ENCODE measurements around the gene GNAZ.

The GNAZ gene

GRCh38 chr22:23069502-23070357 is 589 bp upstream of the GNAZ start:
- Histone ChIP-seq H3K4me3 (ENCODE audit: low read length) (peak overlapping the region; percentile 76), H3K9me3 (ENCODE audit: low read length) (no peaks in the 10 kb centered on the region), H2AFZ (ENCODE audit: low read depth, low read length) (peak overlapping the region; percentile 93), H3K27me3 (ENCODE audit: insufficient read depth, low read length) (peaks cover 13% of the 10 kb centered on the region), H3K4me1 (ENCODE audit: insufficient read depth, low read length) (peaks cover 17% of the 10 kb centered on the region), H3K36me3 (ENCODE audit: insufficient read depth, low read length) (peaks cover 5% of the 10 kb centered on the region)

DNA sequence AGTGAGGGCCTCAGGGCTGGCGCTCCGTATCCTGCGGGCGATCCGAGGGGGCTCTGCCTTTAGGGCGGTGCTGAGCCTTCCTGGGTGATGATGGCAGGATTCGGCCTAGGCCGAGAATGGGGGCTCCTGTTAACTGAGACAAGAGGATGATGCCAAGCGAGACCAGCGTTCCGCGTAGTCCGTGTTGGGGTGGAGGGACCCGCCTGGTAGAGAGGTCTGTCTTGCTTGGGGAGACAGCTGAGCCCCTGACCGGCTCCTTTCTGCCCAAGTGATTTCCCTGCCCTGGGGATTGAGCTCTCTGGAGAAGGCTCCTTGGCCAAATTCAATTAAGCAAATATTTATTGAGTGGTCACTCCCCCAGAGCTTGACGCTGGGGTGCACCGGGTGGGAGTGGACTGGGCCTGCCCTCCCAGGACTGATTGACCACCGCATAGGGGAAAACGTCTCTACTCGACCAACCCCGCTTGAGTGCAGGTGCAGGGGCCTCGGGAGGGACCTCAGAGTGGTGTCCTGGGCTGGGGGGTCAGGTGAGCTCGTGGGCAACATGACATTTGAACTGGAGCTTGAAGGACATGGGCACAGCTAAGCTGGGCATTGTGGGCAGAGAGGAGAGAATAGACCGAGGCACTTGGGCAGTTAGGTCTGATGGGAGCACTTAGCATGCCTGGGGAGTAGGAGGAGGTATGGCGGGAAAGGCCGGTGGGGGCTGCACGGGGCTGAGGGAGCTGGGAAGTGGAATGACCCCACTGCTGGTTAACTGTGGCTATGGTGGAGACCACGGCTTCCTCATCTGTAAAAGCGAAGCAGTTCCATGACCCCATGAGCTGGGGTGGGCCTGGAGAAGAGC is 1.1 kb downstream of the GNAZ start:
- Histone ChIP-seq H2AFZ (ENCODE audit: low read depth, low read length) (peak overlapping the region; percentile 83), H3K9me3 (ENCODE audit: low read length) (peaks cover 3% of the 10 kb centered on the region), H3K27me3 (ENCODE audit: insufficient read depth, low read length) (peaks cover 13% of the 10 kb centered on the region), H3K36me3 (ENCODE audit: insufficient read depth, low read length) (peaks cover 5% of the 10 kb centered on the region), H3K4me1 (ENCODE audit: insufficient read depth, low read length) (peaks cover 17% of the 10 kb centered on the region), H3K4me3 (ENCODE audit: low read length) (peak overlapping the region; percentile 83)

DNA sequence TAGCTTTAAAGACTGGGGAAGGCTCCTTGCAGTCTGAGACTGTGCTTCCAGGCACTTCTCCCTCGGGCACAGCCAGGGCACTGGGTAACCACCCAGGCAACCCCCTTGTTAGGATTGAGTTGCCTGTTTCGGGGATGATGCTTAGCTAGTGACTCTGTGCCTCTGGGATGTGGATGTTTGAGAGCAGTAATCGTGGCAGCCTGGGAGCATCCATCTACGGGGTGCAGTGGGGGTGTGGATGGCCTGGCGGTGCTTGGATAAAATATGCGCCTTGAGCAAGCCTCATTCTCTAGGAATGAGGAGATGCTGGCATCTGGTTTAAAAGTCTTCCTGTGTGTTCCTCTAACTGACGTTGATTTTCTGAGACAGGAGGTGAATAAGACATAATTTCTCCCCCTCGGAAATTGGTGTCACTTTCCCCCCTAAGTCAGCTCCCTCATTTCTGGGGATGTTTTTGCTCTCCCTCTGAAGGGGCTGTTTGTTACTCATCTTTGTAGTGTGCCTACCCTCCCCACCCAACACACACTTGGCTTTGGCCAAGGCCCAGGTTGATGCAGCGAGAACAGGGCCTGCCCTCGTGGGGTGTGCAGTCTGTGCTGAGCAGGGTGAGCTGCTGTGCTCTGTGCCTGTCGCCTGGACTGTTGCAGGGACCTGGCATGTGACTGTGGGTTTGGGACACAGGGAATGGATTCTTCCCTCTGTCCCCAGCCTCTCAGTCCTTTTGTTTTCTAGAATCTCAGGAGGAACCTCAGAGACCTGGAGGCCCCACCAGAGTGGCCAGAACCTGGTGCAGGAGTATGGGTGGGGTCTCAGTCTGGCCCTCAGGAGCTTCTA is 2.0 kb downstream of the GNAZ start:
- peaks cover 17% of the 10 kb centered on the region for H3K4me1 ChIP-seq (ENCODE audit: insufficient read depth, low read length)

GRCh38 chr22:23072911-23073491 is 2.7 kb downstream of the GNAZ start:
- H3K4me1 ChIP-seq (ENCODE audit: insufficient read depth, low read length), result peaks cover 17% of the 10 kb centered on the region
- peaks cover 5% of the 10 kb centered on the region for H3K36me3 ChIP-seq (ENCODE audit: insufficient read depth, low read length)
- H3K27me3 ChIP-seq (ENCODE audit: insufficient read depth, low read length), result peaks cover 7% of the 10 kb centered on the region
- peaks cover 6% of the 10 kb centered on the region for H3K9me3 ChIP-seq (ENCODE audit: low read length)
- no peak overlapping the region for H2AFZ ChIP-seq (ENCODE audit: low read depth, low read length)
- H3K4me3 ChIP-seq (ENCODE audit: low read length), result no peak overlapping the region

More for the DNA sequence above, 2.0 kb downstream of the GNAZ start:
- H3K36me3 ChIP-seq (ENCODE audit: insufficient read depth, low read length), result peaks cover 5% of the 10 kb centered on the region
- H3K4me3 ChIP-seq (ENCODE audit: low read length), result peak overlapping the region; percentile 83
- H2AFZ ChIP-seq (ENCODE audit: low read depth, low read length), result no peak overlapping the region
- peaks cover 9% of the 10 kb centered on the region for H3K27me3 ChIP-seq (ENCODE audit: insufficient read depth, low read length)
- peaks cover 6% of the 10 kb centered on the region for H3K9me3 ChIP-seq (ENCODE audit: low read length)

GRCh38 chr22:23073526-23074229 is 3.4 kb downstream of the GNAZ start:
- peaks cover 5% of the 10 kb centered on the region for H3K27me3 ChIP-seq (ENCODE audit: insufficient read depth, low read length)
- H3K9me3 ChIP-seq (ENCODE audit: low read length), result peaks cover 6% of the 10 kb centered on the region
- peaks cover 17% of the 10 kb centered on the region for H3K4me1 ChIP-seq (ENCODE audit: insufficient read depth, low read length)
- H2AFZ ChIP-seq (ENCODE audit: low read depth, low read length), result no peak overlapping the region
- H3K36me3 ChIP-seq (ENCODE audit: insufficient read depth, low read length), result peaks cover 5% of the 10 kb centered on the region
- no peak overlapping the region for H3K4me3 ChIP-seq (ENCODE audit: low read length)

DNA sequence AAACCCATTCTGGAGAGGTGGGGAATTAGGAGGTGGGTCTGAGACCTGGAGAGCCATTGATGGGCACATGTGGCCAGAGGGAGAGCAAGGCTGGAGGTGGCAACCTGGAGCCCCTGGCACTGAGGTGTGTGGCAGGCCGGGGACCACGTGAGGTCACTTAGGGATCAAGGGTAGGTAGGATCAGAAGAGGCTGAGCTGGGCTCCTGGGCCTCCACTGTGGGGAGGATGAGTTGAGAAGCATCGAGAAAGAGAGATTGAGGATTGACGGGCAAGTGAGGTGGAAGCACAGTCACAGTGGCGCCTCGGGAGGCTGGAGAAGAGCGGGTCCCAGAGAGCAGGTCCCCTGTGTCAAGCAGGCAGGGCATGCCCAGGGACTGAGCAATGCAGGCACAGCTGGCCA is 4.1 kb downstream of the GNAZ start:
- Histone ChIP-seq H3K4me1 (ENCODE audit: insufficient read depth, low read length) (peaks cover 15% of the 10 kb centered on the region), H3K36me3 (ENCODE audit: insufficient read depth, low read length) (peaks cover 5% of the 10 kb centered on the region), H3K4me3 (ENCODE audit: low read length) (no peak overlapping the region), H3K9me3 (ENCODE audit: low read length) (peaks cover 8% of the 10 kb centered on the region), H2AFZ (ENCODE audit: low read depth, low read length) (no peak overlapping the region), H3K27me3 (ENCODE audit: insufficient read depth, low read length) (no peaks in the 10 kb centered on the region)

DNA sequence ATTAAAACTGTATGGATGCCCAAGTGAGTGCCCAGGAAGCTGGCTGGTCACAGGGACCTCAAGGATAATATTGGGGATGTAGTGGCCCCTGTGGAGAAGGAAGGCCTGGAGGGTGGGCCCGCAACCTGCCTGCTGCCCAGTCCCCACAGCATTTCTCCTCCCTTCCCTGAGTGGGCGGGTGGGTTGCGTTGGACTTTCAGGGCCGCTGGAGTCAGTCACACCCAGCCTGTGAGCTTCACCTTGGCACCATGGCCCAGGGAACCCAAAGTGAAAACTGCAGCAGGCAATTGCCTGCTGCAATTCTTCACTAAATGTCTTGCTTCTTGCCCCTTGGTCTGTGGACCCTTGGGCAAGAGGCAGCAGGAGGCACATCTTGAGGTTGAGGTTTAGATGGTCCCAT is 4.7 kb downstream of the GNAZ start:
- peaks cover 11% of the 10 kb centered on the region for H3K4me1 ChIP-seq (ENCODE audit: insufficient read depth, low read length)
- no peak overlapping the region for H3K4me3 ChIP-seq (ENCODE audit: low read length)
- peaks cover 8% of the 10 kb centered on the region for H3K9me3 ChIP-seq (ENCODE audit: low read length)
- H3K36me3 ChIP-seq (ENCODE audit: insufficient read depth, low read length), result peaks cover 5% of the 10 kb centered on the region
- H3K27me3 ChIP-seq (ENCODE audit: insufficient read depth, low read length), result no peaks in the 10 kb centered on the region
- no peak overlapping the region for H2AFZ ChIP-seq (ENCODE audit: low read depth, low read length)

DNA sequence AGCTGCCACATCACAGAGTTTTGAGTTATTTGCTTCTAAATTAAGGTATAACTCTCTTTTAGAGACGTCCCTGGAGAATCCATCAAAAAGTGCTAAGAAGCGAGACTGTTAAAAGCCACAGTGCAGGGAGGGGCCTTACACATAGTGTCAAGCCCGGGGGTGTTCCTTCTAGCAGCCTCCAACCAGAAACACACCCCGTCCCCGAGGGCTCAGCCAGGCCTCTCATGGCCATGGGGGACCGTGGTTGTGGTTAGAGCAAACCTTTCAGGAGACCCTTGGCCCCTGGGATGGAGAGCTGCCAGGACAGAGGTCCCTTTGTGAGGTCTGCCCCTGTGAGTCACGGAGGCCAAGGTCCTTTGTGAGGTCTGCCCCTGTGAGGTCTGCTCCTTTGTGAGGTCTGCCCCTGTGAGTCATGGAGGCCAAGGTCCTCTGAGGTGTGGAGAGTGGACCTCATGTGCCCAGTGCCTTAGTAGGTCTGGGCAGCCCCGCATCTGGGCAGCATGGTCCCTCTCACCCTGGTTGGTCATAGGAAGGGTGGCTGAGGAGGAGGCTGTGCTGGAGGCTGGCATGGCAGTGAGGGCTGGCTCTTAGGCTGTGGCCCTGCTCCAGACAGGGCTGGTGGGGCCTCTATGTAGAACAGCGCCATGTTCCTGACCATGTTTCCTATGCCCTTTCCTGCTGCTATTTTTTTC is 5.4 kb downstream of the GNAZ start:
- H2AFZ ChIP-seq (ENCODE audit: low read depth, low read length), result no peak overlapping the region
- H3K27me3 ChIP-seq (ENCODE audit: insufficient read depth, low read length), result no peaks in the 10 kb centered on the region
- peaks cover 8% of the 10 kb centered on the region for H3K9me3 ChIP-seq (ENCODE audit: low read length)
- H3K36me3 ChIP-seq (ENCODE audit: insufficient read depth, low read length), result peaks cover 5% of the 10 kb centered on the region
- peaks cover 11% of the 10 kb centered on the region for H3K4me1 ChIP-seq (ENCODE audit: insufficient read depth, low read length)
- H3K4me3 ChIP-seq (ENCODE audit: low read length), result no peak overlapping the region

DNA sequence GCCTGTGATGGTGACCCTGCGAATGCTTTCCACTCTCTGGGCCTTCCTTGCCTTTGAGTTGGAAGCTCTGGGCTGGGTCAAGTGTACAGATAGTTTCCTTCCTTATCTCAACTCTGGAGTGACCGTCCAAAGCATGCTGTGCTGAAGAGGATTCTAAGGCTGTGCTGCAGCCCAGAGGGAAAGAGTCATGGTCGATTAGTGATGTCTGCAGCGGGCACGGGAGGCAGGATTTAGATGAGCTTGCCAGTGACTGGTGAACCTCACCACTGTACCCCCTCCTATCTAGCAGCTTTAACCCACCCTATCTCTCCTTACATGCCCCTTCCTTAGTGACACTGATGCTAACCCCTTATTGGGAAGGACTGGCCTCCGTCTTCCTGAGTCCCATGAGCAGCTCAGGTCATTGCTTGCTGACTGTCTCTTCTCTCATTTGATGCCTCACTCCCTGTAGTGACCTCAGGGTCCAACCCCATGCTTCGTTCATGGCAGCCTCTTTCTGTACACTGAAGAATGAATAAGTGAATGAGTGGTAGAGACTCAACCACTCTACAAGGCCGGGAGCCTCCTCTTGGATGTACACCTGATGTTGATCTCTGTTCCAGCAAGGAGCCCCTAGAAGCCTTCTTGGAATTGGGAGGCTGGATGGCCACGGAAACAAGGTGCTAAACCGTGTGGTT is 6.7 kb downstream of the GNAZ start:
- H3K4me1 ChIP-seq (ENCODE audit: insufficient read depth, low read length), result peaks cover 1% of the 10 kb centered on the region
- H3K36me3 ChIP-seq (ENCODE audit: insufficient read depth, low read length), result peaks cover 5% of the 10 kb centered on the region
- H3K9me3 ChIP-seq (ENCODE audit: low read length), result peaks cover 8% of the 10 kb centered on the region
- H3K4me3 ChIP-seq (ENCODE audit: low read length), result no peak overlapping the region
- no peaks in the 10 kb centered on the region for H3K27me3 ChIP-seq (ENCODE audit: insufficient read depth, low read length)
- no peak overlapping the region for H2AFZ ChIP-seq (ENCODE audit: low read depth, low read length)

DNA sequence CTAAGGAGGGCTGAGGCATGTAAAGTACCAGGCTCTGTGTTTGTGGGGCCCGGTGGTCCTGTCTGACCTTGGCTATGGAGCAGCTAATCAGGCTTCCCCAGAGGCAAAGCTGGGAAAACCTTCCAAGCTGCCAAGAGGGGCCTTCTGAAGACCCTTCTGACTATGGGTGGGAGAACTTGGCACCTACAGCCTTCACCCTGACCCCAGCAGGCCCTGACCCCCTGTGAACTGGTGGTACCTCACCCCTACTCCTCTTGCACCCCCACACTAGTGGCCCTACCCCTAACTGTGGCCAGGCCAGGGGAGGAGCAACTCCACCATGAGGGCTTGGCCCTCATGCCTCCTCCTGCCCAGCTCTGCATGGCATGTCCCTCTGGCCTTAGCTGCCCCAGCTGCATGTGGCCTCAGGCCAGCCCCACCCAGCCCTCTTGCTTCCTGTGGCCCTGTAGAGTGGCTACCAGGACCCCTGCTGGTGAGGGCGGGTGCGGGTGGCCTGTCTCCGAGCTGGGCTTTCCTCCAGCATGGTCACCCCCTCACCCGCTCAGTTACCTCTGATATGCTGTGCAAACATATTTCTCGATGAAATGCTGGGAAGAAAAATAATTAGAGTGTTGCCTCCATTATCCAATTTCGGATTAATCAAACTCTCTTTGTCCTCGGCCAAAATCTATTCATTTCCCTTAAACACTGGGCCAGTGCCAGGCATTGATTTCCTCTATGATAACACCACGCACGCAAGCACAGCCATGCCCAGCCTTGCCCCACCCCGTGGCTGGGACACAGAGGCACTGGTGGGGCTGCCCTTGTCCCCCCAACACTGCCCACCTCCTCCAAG is 7.5 kb downstream of the GNAZ start:
- Histone ChIP-seq H3K4me3 (ENCODE audit: low read length) (no peak overlapping the region), H3K4me1 (ENCODE audit: insufficient read depth, low read length) (no peaks in the 10 kb centered on the region), H3K9me3 (ENCODE audit: low read length) (peaks cover 10% of the 10 kb centered on the region), H2AFZ (ENCODE audit: low read depth, low read length) (no peak overlapping the region), H3K27me3 (ENCODE audit: insufficient read depth, low read length) (no peaks in the 10 kb centered on the region), H3K36me3 (ENCODE audit: insufficient read depth, low read length) (peaks cover 5% of the 10 kb centered on the region)

GRCh38 chr22:23078462-23078787 is 8.1 kb downstream of the GNAZ start:
- peaks cover 10% of the 10 kb centered on the region for H3K9me3 ChIP-seq (ENCODE audit: low read length)

More at GRCh38 chr22:23078462-23078787, 8.1 kb downstream of the GNAZ start:
- no peaks in the 10 kb centered on the region for H3K27me3 ChIP-seq (ENCODE audit: insufficient read depth, low read length)
- H2AFZ ChIP-seq (ENCODE audit: low read depth, low read length), result no peak overlapping the region
- H3K36me3 ChIP-seq (ENCODE audit: insufficient read depth, low read length), result peaks cover 2% of the 10 kb centered on the region
- H3K4me3 ChIP-seq (ENCODE audit: low read length), result no peak overlapping the region
- H3K4me1 ChIP-seq (ENCODE audit: insufficient read depth, low read length), result no peaks in the 10 kb centered on the region
